GM19438 (cell line): ENCODE measurements around the gene LLGL1.

Experiments used
- ATAC-seq: cut with Tn5 transposase; IDR thresholded peaks from one replicate; pipeline ENCODE4 v1.9.1; 2021; ENCODE audit warnings: low read depth; ENCODE audit not compliant: unreplicated experiment

The LLGL1 gene

DNA sequence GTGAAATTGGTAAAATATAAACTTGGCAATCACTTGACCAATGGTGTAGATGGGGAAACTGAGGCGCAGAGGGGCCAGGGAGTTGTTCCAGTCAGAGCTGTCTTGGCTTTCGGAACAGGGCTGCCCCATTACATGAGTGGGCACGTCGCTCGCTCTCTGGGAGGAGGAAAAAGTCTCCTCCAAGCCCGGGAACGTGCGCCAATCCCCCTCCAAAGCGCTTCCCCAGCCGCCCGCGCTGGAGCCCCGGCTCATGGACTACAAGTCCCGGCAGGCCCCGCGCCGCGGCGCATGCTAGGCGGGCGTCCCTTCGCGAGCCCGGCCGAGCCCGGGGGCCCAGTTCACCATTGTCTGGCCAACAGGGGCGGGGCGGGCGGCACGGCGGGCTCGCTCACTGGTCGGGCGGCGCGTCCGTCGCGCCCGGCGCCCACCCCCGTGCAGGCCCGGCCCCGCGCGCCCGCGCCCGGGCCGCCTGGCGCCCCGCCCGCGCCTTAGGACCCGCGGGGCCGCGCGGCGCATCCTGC is at the start of gene LLGL1:
LLGL1 (plus strand) TSS at position 515 of the 521 bp plus-strand sequence. CDS start 48 bp downstream, outside the sequence.
- peak; percentile 86 for ATAC-seq

DNA sequence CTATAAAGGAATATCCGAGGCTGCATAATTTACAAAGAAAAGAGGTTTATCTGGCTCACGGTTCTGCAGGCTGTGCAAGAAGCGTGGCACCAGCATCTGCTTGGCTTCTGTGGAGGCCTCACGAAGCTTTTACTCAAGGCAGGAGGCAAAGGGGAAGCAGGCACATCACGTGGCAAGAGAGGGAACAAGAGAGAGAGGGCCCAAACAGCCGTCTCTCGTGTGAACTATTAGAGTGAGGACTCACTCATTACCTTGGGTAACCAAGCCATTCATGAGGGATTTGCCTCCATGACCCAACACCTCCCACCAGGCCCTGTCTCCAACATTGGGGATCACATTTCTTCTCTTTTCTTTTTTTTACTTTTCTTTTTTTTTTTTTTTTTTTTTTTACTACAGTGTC is 49.3 kb upstream of the LLGL1 start:
- ATAC-seq, result no peak

DNA sequence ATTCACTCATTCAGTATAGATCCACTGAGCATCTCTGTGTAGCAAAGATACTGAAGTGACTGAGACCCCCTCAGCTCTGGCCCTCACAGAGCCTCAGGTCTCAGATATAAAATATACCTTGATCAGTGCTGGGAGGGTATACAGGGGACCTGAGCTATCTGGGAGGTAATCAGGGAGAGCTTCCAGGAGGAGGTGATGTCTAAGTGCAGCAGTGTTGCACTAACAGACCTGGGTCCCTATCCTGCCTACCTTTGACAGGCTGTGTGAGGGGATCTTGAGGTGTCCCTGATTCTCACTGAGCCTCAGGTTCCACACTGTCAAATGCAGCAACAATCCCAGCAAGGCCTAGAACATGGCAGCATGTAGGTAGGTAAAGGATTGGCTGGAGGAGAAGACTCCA is 48.3 kb upstream of the LLGL1 start:
- ATAC-seq, result no peak

DNA sequence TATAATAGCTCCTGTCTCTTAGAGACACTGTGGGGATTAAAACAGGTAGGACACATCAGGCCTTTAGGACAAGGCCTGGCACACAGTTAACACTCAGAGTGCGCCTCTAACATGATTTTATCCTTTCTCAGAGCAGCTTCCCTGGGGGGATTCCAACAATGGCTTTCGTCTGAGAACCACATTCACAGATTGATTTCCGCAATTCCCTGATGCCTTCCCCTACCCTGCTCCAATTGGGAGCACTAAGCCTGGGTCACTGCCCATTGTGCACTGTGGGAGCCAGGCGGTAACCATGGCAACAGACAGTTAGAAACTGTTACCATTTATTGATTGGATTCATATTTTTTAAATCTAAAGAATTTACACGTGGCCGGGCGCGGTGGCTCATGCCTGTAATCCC is 47.7 kb upstream of the LLGL1 start:
- no peak for ATAC-seq

DNA sequence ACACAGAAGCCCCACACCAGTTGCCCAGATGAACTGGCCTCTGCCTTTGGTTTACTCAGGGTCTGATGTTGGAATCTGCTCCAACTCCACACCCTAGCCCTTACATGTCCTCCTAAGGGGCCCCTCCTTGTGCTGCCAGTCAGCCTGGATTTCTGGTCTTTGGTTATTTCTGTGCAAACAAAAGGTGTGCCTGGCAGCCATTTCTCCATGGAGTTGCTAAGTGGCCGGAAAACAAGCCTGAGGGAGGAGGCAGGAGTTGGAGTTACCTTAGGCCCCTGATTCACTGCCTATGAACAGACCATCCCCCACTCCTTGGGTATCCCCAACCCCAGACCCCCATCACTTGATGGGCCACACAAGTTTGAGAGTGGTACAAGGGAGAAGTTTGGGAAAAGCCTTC is 46.2 kb upstream of the LLGL1 start:
- ATAC-seq, result no peak

DNA sequence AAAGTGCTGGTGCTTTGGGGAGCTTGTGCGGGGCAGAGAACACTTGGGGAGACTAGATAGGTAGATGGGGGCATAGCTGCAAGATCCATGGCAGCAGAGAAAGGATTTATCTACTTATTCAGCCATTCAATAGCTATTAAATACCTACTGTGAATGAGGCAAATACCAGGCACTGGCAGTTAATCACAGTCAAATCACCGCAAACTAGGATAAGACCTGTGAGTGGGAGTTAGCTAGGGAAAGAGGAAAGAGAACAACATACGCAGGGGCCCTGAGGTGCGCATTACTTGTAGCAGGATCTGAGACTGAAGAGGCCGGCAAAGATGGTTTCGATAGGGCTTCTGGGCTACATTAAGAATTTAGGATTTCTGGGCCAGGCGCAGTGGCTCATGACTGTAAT is 45.6 kb upstream of the LLGL1 start:
- no peak for ATAC-seq

DNA sequence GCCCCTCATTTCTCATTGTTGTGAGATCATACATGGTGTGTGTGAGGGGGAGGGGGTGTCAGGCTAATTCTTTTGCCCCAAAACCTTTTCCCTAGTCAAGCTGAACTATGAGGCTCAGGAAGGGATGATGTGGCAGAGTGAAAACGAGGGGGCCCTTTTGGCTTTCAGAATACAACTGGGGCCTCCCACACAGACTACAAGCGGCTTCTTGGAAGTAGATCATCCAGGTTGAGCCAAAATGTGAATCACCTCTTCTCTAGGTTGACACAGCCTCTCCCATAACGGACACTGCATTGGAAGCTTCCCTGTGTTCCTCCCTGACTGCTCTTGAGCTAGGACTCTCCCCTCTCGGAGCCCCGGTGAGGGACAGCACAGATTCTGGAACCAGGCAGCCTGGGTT is 44.1 kb upstream of the LLGL1 start:
- no peak for ATAC-seq

DNA sequence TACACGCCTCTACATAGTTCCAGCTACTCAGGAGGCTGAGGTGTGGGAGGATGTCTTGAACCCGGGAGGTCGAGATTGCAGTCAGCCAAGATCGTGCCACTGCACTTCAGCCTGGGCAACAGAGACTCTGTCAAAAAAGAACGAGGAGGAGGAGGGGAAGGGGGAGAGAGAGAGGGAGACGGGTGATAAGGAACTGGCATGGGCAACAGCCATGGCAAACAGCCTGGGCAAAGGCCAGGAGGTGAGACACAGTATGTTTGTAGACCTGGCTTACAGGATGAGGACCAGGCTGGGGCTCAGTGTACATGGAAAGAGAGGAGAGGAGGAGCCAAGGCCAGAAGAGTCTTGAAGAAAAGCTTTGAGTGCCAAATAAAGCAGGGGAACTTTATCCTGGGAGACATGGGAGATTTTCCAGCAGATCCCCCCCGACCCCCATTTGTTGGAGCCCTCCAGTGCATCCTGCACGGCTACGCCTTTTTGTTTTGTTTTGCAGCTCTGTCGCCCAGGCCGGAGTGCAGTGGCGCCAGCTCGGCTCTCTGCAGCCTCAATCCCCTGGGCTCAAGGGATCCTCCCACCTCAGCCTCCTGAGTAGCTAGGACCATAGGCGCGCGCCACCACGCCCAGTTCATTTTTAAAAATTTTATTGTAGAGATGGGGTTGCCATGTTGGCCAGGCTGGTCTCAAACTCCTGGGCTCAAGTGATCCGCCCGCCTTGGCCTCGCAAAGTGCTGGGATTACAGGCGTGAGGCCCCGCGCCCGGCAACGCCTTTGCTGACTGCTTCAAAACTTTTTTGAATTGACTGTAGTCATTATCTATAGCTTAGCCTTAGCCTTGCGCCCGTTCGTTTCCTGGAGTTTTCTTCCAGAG is 43.1 kb upstream of the LLGL1 start:
- no peak for ATAC-seq

DNA sequence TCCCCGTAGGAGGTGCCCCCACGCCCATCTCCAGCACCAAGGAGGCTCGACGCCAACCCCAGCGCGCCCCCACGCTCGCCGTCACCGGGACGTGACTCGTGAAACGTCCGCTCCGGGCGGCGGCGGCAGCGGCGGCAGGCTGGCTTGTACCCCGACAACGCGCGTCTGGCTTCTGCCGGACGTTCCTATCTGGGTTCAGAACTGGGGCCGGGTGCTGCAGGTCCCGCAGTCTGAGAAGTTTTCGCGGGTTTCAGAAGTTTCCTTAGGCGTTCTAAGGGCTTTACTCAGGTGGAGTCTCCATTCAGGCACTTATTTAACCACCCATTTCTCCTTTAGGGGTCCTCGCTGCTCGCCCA is 42.5 kb upstream of the LLGL1 start:
- ATAC-seq, result peak; percentile 41

DNA sequence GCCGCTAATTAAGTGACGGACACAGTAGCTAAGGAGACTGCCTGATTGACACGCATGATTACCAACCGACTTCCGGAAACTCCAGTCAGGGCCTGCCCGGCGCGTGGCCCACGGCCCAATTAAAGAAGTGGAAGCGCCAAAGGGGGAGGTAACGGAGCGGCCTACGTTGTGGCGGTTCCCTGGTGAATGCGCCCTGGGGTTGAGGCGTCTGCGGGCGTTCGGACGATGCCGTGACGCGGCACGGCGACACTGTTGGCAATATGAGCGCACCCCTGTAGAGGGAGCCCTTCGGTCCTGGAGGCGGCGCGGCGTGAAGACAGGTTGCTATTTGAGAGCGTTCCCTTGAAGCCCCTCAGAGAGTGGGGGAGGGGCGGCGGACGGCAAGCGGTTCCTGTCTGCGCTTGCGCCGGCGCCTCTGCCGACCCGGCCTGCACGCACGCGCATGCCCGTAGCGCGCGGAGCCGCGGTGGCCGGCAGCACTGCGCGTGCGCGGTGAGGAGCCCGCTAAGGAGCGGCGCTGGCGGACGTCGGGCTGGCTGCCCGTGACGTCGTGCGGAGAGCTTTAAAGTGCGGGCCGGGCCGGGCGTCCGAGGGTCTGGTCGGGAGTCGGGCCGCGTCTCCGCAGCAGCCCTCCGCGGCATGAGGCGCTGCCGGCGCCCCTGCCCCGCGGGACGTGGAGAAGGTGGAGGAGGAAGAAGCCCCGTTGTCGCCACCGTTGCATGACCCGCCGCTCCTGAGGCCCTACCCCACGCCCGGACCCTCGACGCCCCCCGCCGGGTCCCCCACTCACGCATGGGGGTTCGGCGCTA is 41.9 kb upstream of the LLGL1 start, which contains the start of gene ALKBH5:
ALKBH5 (plus strand) TSS at position 495 of the 809 bp plus-strand sequence. CDS start 416 bp downstream, outside the sequence.
- ATAC-seq, result peak; percentile 72

DNA sequence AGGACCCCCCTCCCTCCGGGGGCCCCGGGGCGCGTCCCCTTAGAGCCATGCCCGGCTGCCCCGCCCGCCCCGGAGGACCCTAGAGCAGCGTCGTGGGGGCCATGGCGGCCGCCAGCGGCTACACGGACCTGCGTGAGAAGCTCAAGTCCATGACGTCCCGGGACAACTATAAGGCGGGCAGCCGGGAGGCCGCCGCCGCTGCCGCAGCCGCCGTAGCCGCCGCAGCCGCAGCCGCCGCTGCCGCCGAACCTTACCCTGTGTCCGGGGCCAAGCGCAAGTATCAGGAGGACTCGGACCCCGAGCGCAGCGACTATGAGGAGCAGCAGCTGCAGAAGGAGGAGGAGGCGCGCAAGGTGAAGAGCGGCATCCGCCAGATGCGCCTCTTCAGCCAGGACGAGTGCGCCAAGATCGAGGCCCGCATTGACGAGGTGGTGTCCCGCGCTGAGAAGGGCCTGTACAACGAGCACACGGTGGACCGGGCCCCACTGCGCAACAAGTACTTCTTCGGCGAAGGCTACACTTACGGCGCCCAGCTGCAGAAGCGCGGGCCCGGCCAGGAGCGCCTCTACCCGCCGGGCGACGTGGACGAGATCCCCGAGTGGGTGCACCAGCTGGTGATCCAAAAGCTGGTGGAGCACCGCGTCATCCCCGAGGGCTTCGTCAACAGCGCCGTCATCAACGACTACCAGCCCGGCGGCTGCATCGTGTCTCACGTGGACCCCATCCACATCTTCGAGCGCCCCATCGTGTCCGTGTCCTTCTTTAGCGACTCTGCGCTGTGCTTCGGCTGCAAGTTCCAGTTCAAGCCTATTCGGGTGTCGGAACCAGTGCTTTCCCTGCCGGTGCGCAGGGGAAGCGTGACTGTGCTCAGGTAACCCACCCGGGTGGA is 41.0 kb upstream of the LLGL1 start:
- no peak for ATAC-seq

DNA sequence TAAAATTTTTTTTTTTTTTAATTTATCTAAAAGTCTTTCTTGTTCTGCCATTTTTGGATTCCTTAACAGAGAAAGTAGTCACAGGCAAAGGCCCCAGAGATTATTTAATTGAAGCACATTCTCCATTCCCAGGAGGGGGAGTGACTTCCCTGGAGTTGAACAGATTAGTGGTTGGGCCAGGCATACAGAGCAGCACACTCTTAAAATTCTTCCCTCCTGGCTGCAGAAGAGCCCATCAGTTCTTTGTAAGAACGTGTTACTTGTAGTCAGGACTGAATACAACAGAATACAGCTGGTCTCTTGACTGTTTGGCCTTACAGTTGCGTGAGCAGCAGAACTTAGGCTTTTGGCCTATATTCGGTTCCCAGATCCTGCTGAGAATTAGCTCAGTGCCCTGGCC is 40.0 kb upstream of the LLGL1 start:
- ATAC-seq, result no peak

DNA sequence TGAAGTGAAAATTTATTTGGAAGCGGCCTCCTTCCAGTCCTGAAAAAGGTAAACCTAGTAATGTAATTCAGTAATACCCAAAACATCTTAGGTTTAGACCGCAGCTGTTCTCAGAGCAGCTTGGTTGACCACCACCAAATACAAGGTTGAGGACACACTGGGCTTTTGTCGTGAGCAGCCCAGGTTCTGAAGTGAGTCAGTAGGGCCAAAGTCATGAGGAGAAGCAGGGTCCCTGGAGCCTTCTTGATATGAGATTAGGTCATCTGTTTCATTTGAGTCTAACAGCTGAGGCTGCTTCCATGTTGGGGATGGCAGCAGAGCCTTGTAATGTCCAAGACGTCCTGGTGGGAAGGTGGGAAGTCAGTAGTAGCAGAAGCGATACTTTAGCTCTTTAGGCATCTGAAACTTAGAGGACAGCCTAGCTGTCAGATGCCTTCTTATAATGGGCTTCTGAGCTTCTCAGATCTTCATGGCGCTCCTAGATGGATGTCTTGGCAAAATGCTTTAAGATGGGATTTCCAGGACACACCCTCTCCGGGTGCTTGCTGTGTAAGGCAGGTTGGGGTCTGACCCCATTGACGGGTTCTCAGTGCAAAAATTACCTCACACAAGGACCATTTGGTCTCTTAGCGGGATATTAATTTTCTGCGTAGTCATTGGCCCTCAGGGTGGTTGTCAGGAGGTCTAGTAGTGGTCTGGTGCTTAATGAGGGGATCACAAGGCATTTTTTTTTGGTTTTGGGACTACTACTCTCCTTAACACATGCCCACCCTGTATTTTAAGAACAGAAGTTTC is 39.4 kb upstream of the LLGL1 start:
- no peak for ATAC-seq

DNA sequence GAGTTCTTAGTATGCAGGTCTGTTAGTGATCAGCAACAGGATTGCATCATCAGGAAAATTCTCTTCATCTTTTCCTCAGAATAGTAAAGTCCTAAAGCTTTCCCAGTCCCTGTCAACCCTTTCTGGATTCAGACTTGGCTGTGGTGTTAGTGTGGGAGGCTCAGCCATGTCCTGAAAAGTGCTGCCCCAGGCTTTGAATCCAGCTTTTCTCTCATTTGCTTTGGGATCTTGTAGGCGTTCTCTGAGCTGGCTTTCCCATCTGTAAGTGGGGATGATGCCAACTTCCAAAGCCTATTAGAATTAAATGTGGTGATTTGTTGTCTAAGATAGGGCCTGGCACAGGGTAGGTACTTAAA is 38.8 kb upstream of the LLGL1 start:
- no peak for ATAC-seq

DNA sequence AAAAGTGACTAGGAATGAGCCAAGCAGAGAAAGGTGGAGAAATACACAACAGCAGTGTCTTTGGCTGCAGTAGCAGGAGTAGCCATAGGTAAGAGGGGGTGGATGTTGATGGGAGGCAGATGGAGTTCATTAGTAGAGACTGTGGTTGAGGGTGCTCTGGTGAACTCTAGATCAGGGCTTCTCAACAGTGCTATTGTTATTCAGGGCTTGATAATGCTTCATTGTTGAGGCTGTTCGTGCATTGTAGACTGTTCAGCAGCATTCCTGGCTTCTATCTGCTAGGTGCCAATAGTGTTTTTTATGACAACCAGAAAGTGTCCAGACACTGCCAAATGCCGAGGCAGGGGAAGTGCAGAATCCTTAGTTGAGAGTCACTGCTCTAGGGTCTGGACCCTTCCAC is 38.2 kb upstream of the LLGL1 start:
- ATAC-seq, result no peak

DNA sequence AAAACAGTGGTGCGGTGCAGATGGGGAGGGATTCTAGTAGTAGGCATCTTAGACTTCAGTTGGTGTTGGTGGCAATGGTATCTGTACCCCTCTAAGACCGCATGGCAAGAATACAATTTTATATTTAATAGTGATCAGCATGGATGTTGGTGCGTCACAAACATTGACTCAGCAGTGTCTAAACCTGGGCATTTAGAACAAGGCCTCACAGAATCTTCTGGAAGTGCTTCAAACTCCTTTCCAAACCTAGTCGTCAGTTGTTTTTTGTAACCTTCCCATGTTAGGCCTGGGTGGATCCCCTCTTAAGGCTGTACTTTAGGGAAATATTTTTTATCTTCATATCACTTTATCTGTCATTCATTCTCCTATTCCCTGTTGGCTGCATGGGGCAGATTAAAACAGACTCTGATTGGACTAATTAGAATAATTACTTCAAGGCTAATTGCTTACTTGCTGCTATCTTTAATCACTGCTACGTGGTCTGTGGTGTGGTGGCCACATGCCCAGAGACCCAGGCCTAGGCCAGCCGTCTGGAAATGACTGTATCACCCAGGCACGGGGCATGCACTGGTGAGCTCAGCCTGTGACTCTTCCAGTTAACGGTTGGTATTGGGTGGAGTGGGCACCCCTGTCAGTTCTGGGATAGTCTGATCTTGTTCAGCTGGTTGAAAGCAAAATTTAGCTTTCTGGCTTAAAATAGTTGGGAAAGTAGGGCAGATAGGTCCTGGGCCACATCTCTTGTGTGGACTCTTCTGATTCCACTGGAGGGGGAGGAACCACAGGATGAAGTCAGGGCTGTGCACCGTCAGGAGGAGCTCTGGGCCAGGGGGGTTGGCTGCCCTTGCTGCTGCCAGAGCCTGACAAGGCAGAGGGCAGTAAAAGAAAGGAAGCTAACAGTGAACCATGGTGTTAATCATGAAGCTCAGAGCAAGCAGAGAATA is 37.3 kb upstream of the LLGL1 start:
- no peak for ATAC-seq

DNA sequence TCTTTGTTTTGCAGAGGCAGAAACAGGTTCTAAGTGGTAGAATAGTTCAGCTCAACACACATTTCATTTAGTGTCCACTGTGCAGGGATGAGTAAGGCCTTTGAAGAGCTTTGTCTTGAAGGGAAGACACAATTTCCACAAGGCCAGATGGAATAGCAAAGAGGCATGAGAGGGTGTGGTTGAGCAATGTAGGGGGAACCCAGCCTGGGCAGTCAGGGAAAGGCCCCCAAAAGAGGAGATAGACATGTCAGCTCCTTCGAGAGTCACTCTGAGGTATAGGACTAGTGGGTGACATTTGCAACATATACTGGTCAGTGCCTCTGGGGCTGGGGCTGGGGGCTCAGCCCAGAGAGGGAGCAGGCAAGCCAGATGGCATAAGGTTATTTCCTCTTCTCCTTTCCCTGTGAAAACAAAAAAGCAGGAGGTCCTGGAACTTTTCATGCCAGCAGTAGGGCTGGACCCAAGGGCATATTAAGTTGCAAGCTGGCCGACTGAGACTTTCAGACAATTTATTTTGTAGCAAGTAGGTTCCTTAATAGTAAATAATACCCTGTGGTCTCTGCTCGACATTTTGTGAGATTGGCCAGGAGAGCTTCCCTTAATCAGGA is 34.7 kb upstream of the LLGL1 start:
- no peak for ATAC-seq

DNA sequence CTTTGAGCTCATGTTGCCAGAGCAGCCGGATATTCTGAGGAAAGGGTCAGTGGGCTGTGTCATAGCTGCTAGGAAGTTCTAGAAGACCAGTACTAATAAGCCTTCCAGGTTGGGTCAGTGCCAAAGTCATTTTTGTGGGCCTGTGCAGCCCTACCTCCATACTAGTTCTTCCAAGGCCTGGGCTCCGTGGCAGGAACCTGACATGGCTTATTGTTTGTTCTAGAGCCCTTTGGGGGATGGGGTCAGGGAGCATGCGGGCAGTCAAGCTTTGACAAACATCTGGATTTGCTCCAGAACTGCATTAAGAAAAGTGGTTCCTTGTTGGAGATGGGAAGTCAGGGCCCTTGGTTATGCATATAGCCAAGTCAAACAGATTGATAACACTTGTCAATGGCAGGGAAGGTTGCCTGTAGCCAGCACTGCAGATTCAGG is 34.2 kb upstream of the LLGL1 start:
- no peak for ATAC-seq
